Fibroblast of villous mesenchyme (primary cell): ENCODE data around the gene POMGNT1. TPM values are rescaled to one million over a fixed set of nuclear protein-coding genes. Genes with fewer than 3 reads are reported as not detected.
A peak's percentile ranks its signal among the peaks of the same experiment; 100 is the strongest.

ENCODE experiments used
- DNase-seq: peaks from one replicate; pipeline ENCODE4 v3.0.0-alpha.2; 2010; ENCODE audit warnings: low read depth
- H3K4me3 ChIP-seq: 2 replicates; pipeline ENCODE4 v1.5.1; 2011; ENCODE audit warnings: low read depth, mild to moderate bottlenecking, low read length
- CTCF ChIP-seq: IDR thresholded peaks from 2 replicates; pipeline ENCODE4 v1.5.1; 2012; ENCODE audit warnings: low read depth, mild to moderate bottlenecking, low read length; ENCODE audit not compliant: insufficient read depth
- total RNA-seq: library from RNA; depleted of rRNA; stranded (reverse); fragments of >200 nt; gene quantifications from 2 replicates; pipeline ENCODE4 v1.2.3, GENCODE V29; 2012

Gene POMGNT1
- total RNA-seq, 1 donor, result 81.2 TPM

- no peak for TF ChIP-seq CTCF
- no peak for DNase-seq
- H3K4me3 ChIP-seq, result no peak overlapping the region
Observed at GRCh38 chr1:46205791-46206190, 7.6 kb upstream of the POMGNT1 start.

- DNase-seq, result no peak
- no peak overlapping the region for H3K4me3 ChIP-seq
- TF ChIP-seq CTCF, result no peak
Observed at GRCh38 chr1:46205141-46205540, 6.9 kb upstream of the POMGNT1 start.

GRCh38 chr1:46204406-46204742, 6.1 kb upstream of the POMGNT1 start:
- no peak for DNase-seq
- TF ChIP-seq CTCF, result no peak
- no peak overlapping the region for H3K4me3 ChIP-seq

- TF ChIP-seq CTCF, result no peak
- DNase-seq, result no peak
- peak overlapping the region; percentile 87 for H3K4me3 ChIP-seq
Observed at GRCh38 chr1:46203738-46204405, 5.6 kb upstream of the POMGNT1 start.

GRCh38 chr1:46199233-46199749, 1.1 kb upstream of the POMGNT1 start:
- peak overlapping the region; percentile 89 for H3K4me3 ChIP-seq
- no peak for TF ChIP-seq CTCF
- DNase-seq, result no peak

- no peak for TF ChIP-seq CTCF
- H3K4me3 ChIP-seq, result peak overlapping the region; percentile 87
- no peak for DNase-seq
Observed at GRCh38 chr1:46197560-46197963, 672 bp downstream of the POMGNT1 start.

- no peak for DNase-seq
- no peak for TF ChIP-seq CTCF
- H3K4me3 ChIP-seq, result no peak overlapping the region
Observed at GRCh38 chr1:46196609-46197008, 1.6 kb downstream of the POMGNT1 start.
